ENCODE data around the gene SRGAP3.

SRGAP3 gene

DNA sequence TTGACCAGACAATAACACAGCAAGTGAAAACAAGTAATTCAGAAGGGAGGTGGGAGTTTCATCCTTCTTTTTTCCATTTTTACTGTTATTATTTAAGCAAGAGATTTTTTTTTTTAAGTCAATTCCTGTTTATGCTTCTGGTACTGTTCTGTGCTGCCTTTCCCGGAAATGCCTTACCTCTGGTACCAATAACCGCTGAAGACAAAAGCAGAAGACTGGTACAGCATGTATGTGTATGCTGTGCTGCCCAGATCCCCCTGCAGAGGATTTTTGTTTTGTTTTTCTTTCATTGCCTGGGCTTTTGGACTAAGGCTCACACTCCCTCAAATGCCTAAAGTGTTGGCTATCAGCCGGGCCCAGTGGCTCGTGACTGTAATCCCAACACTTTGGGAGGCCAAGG, 21.3 kb upstream of the SRGAP3 start (continued):
- no peak for TF ChIP-seq SP7 (tag by site-specific recombination; IDR thresholded peaks at IDR 0.05)

DNA sequence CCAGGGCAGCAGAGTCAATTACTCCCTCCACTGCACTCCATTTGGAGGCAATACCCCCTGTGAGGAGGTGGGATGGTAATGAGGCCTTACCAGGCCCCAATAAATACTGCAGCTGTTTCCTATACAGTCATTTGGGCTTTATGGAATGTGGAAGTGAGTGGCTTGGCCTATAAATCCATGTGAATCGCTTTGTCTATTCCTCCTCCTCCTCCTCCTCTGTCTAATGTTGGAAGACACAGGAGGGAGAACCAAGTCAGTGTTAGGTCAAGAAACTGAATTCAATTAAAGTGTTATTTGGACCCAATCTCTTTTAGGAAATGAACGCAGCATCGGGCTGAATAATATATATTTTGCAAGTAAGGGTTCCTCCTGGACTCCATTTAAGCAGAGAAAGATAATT, 17.3 kb upstream of the SRGAP3 start:
- Histone ChIP-seq H3K27ac (ENCODE audit: extremely low read depth, low read depth, low read length) (no peak overlapping the region), H3K36me3 (ENCODE audit: control insufficient read depth in 2 of 2, insufficient read depth in 1 of 2, low read length in 2 of 2) (no peaks in the 10 kb centered on the region), H3K4me3 (ENCODE audit: low read depth, low read length) (no peak overlapping the region), H3K9me3 (ENCODE audit: control insufficient read depth, insufficient read depth, low read depth, low read length) (no peaks in the 10 kb centered on the region), H3K4me1 (ENCODE audit: control insufficient read depth, insufficient read depth, low read length) (no peaks in the 10 kb centered on the region)
- CTCF ChIA-PET = no interaction called here
- no peak for TF ChIP-seq ZNF518A (tag by site-specific recombination; conservative IDR thresholded peaks at IDR 0.05; ENCODE audit: low read depth)
- TF ChIP-seq, protein P1, sequence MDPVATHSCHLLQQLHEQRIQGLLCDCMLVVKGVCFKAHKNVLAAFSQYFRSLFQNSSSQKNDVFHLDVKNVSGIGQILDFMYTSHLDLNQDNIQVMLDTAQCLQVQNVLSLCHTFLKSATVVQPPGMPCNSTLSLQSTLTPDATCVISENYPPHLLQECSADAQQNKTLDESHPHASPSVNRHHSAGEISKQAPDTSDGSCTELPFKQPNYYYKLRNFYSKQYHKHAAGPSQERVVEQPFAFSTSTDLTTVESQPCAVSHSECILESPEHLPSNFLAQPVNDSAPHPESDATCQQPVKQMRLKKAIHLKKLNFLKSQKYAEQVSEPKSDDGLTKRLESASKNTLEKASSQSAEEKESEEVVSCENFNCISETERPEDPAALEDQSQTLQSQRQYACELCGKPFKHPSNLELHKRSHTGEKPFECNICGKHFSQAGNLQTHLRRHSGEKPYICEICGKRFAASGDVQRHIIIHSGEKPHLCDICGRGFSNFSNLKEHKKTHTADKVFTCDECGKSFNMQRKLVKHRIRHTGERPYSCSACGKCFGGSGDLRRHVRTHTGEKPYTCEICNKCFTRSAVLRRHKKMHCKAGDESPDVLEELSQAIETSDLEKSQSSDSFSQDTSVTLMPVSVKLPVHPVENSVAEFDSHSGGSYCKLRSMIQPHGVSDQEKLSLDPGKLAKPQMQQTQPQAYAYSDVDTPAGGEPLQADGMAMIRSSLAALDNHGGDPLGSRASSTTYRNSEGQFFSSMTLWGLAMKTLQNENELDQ (tag by site-specific recombination; IDR thresholded peaks at IDR 0.05; ENCODE audit: low read depth) = no peak
- no peak for TF ChIP-seq ZNF10 (tag by site-specific recombination; IDR thresholded peaks at IDR 0.05)
- no peak for TF ChIP-seq ZNF366 (tag by site-specific recombination; conservative IDR thresholded peaks at IDR 0.05)
- TF ChIP-seq BCL11A (tag by site-specific recombination; IDR thresholded peaks at IDR 0.05; ENCODE audit: low read depth) = no peak
- TF ChIP-seq ZNF843 (tag by site-specific recombination; IDR thresholded peaks at IDR 0.05) = no peak
- TF ChIP-seq, protein P2, sequence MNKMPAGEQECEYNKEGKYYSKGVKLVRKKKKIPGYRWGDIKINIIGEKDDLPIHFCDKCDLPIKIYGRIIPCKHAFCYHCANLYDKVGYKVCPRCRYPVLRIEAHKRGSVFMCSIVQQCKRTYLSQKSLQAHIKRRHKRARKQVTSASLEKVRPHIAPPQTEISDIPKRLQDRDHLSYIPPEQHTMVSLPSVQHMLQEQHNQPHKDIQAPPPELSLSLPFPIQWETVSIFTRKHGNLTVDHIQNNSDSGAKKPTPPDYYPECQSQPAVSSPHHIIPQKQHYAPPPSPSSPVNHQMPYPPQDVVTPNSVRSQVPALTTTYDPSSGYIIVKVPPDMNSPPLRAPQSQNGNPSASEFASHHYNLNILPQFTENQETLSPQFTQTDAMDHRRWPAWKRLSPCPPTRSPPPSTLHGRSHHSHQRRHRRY (tag by site-specific recombination; IDR thresholded peaks at IDR 0.05) = no peak
- TF ChIP-seq ZSCAN18 (tag by site-specific recombination; IDR thresholded peaks at IDR 0.05) = no peak
- TF ChIP-seq, protein P3, sequence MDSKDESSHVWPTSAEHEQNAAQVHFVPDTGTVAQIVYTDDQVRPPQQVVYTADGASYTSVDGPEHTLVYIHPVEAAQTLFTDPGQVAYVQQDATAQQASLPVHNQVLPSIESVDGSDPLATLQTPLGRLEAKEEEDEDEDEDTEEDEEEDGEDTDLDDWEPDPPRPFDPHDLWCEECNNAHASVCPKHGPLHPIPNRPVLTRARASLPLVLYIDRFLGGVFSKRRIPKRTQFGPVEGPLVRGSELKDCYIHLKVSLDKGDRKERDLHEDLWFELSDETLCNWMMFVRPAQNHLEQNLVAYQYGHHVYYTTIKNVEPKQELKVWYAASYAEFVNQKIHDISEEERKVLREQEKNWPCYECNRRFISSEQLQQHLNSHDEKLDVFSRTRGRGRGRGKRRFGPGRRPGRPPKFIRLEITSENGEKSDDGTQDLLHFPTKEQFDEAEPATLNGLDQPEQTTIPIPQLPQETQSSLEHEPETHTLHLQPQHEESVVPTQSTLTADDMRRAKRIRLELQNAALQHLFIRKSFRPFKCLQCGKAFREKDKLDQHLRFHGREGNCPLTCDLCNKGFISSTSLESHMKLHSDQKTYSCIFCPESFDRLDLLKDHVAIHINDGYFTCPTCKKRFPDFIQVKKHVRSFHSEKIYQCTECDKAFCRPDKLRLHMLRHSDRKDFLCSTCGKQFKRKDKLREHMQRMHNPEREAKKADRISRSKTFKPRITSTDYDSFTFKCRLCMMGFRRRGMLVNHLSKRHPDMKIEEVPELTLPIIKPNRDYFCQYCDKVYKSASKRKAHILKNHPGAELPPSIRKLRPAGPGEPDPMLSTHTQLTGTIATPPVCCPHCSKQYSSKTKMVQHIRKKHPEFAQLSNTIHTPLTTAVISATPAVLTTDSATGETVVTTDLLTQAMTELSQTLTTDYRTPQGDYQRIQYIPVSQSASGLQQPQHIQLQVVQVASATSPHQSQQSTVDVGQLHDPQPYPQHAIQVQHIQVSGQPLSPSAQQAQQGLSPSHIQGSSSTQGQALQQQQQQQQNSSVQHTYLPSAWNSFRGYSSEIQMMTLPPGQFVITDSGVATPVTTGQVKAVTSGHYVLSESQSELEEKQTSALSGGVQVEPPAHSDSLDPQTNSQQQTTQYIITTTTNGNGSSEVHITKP (tag by site-specific recombination; IDR thresholded peaks at IDR 0.05) = no peak
- no peak for TF ChIP-seq AEBP2 (tag by site-specific recombination; IDR thresholded peaks at IDR 0.05; ENCODE audit: borderline replicate concordance)
- no peak for TF ChIP-seq ZNF157 (tag by site-specific recombination; IDR thresholded peaks at IDR 0.05)
- no peak for TF ChIP-seq ZNF221 (tag by site-specific recombination; IDR thresholded peaks at IDR 0.05; ENCODE audit: borderline replicate concordance)
- no peak for TF ChIP-seq ZNF223 (tag by site-specific recombination; IDR thresholded peaks at IDR 0.05)
- no peak for TF ChIP-seq ZNF544 (tag by site-specific recombination; IDR thresholded peaks at IDR 0.05)
- no peak for TF ChIP-seq KLF9 (tag by site-specific recombination; IDR thresholded peaks at IDR 0.05; ENCODE audit: low read depth)
- TF ChIP-seq EGR2 (tag by site-specific recombination; IDR thresholded peaks at IDR 0.05; ENCODE audit: low read depth) = no peak
- POLR2A ChIA-PET = no interaction called here
